Activated CD4-positive, alpha-beta T cell treated with anti-CD3 and anti-CD28 coated beads, Interleukin-2, amount 50 U/mL, for 1 hour (primary cell): ENCODE data around the gene ZNF407.
"Not testable (repeated sequence)": the region's sequence is repeated elsewhere in the genome, so short reads cannot be mapped to it uniquely, and the experiment has no call there.

ENCODE experiments used
- DNase-seq: peaks from one replicate; pipeline ENCODE4 v3.0.0-alpha.2; 2020

Gene ZNF407

GRCh38 chr18:75083131-75083530, 485.5 kb downstream of the ZNF407 start:
- DNase-seq, result no peak

- no peak for DNase-seq
Observed at GRCh38 chr18:75083761-75084160, 486.1 kb downstream of the ZNF407 start.

GRCh38 chr18:75085676-75086075, 488.0 kb downstream of the ZNF407 start:
- DNase-seq, result not testable (repeated sequence)

GRCh38 chr18:75086494-75087034, 488.9 kb downstream of the ZNF407 start:
- no peak for DNase-seq

- DNase-seq, result no peak
Observed at GRCh38 chr18:75087119-75088020, 489.7 kb downstream of the ZNF407 start.

GRCh38 chr18:75088021-75088506, 490.4 kb downstream of the ZNF407 start:
- no peak for DNase-seq

- DNase-seq, result no peak
Observed at GRCh38 chr18:75088622-75089211, 491.0 kb downstream of the ZNF407 start.

- DNase-seq, result no peak
Observed at GRCh38 chr18:75089748-75090327, 492.2 kb downstream of the ZNF407 start.

- no peak for DNase-seq
Observed at GRCh38 chr18:75090336-75090735, 492.7 kb downstream of the ZNF407 start.

- DNase-seq, result no peak
Observed at GRCh38 chr18:75097491-75098225, 500.0 kb downstream of the ZNF407 start.

GRCh38 chr18:75100832-75101630, 503.4 kb downstream of the ZNF407 start:
- DNase-seq, result no peak

- no peak for DNase-seq
Observed at GRCh38 chr18:75101916-75102315, 504.2 kb downstream of the ZNF407 start.

GRCh38 chr18:75104029-75104428, 506.4 kb downstream of the ZNF407 start:
- not testable (repeated sequence) for DNase-seq

GRCh38 chr18:75104483-75104882, 506.8 kb downstream of the ZNF407 start:
- no peak for DNase-seq

- DNase-seq, result no peak
Observed at GRCh38 chr18:75105551-75106254, 508.0 kb downstream of the ZNF407 start.

GRCh38 chr18:75106746-75107145, 509.1 kb downstream of the ZNF407 start:
- DNase-seq, result no peak

- DNase-seq, result no peak
Observed at GRCh38 chr18:75107196-75107930, 509.7 kb downstream of the ZNF407 start.

- DNase-seq, result no peak
Observed at GRCh38 chr18:75107931-75108276, 510.2 kb downstream of the ZNF407 start.

GRCh38 chr18:75108579-75109318, 511.1 kb downstream of the ZNF407 start:
- no peak for DNase-seq

GRCh38 chr18:75109319-75109691, 511.6 kb downstream of the ZNF407 start:
- DNase-seq, result no peak
